HG03135 (cell line): ENCODE measurements around the gene FHL3.
"Not testable (repeated sequence)": the region's sequence is repeated elsewhere in the genome, so short reads cannot be mapped to it uniquely, and the experiment has no call there.

Experiments
- ATAC-seq: cut with Tn5 transposase; IDR thresholded peaks from one replicate; pipeline ENCODE4 v1.9.1; 2021; ENCODE audit warnings: mild to moderate bottlenecking, moderate library complexity; ENCODE audit not compliant: unreplicated experiment

The FHL3 gene

GRCh38 chr1:38037221-38037939, 32.1 kb upstream of the FHL3 start:
- ATAC-seq, result no peak

- ATAC-seq, result no peak
These were observed 29.6 kb upstream of the FHL3 start for GRCh38 chr1:38034871-38035270.

GRCh38 chr1:38032992-38033391, 27.7 kb upstream of the FHL3 start:
- ATAC-seq, result not testable (repeated sequence)

- ATAC-seq, result no peak
These were observed 26.2 kb upstream of the FHL3 start for GRCh38 chr1:38031513-38031866.

- no peak for ATAC-seq
These were observed 25.5 kb upstream of the FHL3 start for GRCh38 chr1:38030596-38031512.

GRCh38 chr1:38029685-38030511, 24.6 kb upstream of the FHL3 start:
- ATAC-seq, result no peak

- ATAC-seq, result no peak
These were observed 23.9 kb upstream of the FHL3 start for GRCh38 chr1:38029081-38029681.

- ATAC-seq, result no peak
These were observed 23.4 kb upstream of the FHL3 start for GRCh38 chr1:38028671-38029070.

- peak; percentile 64 for ATAC-seq
These were observed 22.8 kb upstream of the FHL3 start for GRCh38 chr1:38028105-38028591.

GRCh38 chr1:38027201-38028104, 22.1 kb upstream of the FHL3 start:
- no peak for ATAC-seq

- no peak for ATAC-seq
These were observed 21.4 kb upstream of the FHL3 start for GRCh38 chr1:38026592-38027200.

GRCh38 chr1:38025664-38026063, 20.4 kb upstream of the FHL3 start:
- no peak for ATAC-seq

GRCh38 chr1:38025233-38025632, 19.9 kb upstream of the FHL3 start:
- ATAC-seq, result no peak

- ATAC-seq, result no peak
These were observed 17.5 kb upstream of the FHL3 start for GRCh38 chr1:38022810-38023209.

GRCh38 chr1:38021969-38022368, 16.7 kb upstream of the FHL3 start:
- ATAC-seq, result no peak

GRCh38 chr1:38020396-38020795, 15.1 kb upstream of the FHL3 start:
- ATAC-seq, result no peak

GRCh38 chr1:38018864-38019343, 13.6 kb upstream of the FHL3 start:
- no peak for ATAC-seq

- ATAC-seq, result no peak
These were observed 10.8 kb upstream of the FHL3 start for GRCh38 chr1:38015978-38016725.
